HepG2 (cell line): ENCODE measurements around the gene VDAC2.

Source experiments
- GTF2F1 ChIP-seq: fragments of 150-350 bp; IDR thresholded peaks from 2 replicates; pipeline ENCODE4 v1.6.1; 2014; ENCODE audit warnings: low read length
- ZNF776 ChIP-seq: sonication (generic); formaldehyde crosslinking; IDR thresholded peaks from 2 replicates; pipeline ENCODE4 v1.4.0; 2020; ENCODE audit warnings: mild to moderate bottlenecking, missing genetic modification reagents

- TF ChIP-seq ZNF776 (CRISPR knock-in tag) (no peak), GTF2F1 (no peak)
Measured at GRCh38 chr10:75166623-75166972, 44.0 kb upstream of the VDAC2 start.
